ENCODE measurements around the gene TLE4. TPM values are rescaled to one million over a fixed set of nuclear protein-coding genes. Genes with fewer than 3 reads are reported as not detected.

Gene TLE4
- total RNA-seq, 1 experiment from 2014 or later = 8.1 TPM

- no peaks in the 10 kb centered on the region for H3K36me3 Mint-ChIP-seq (ENCODE audit: insufficient read depth, unreplicated experiment)
- H3K27me3 ChIP-seq (replicated peaks; ENCODE audit: control insufficient read depth, insufficient read depth, low read length) = no peaks in the 10 kb centered on the region
- no peaks in the 10 kb centered on the region for H3K27me3 Mint-ChIP-seq (ENCODE audit: insufficient read depth, unreplicated experiment)
- no peaks in the 10 kb centered on the region for H3K36me3 ChIP-seq (ENCODE audit: control insufficient read depth, insufficient read depth, low read length)
- CTCF ChIA-PET = no interaction called here
- no peak for TF ChIP-seq CTCF (IDR thresholded peaks at IDR 0.05; ENCODE audit: insufficient read depth in 1 of 2, low read depth in 1 of 2, low read length in 1 of 2, severe bottlenecking in 1 of 2, unreplicated experiment in 1 of 2)
- no peaks in the 10 kb centered on the region for H3K4me1 ChIP-seq
- no TSS peak for BruUV-seq (replicated peaks)
- no peak overlapping the region for H3K4me3 Mint-ChIP-seq (ENCODE audit: unreplicated experiment)
- H3K9me3 Mint-ChIP-seq (ENCODE audit: unreplicated experiment) = no peaks in the 10 kb centered on the region
- POLR2A ChIA-PET = no interaction called here
- no peaks in the 10 kb centered on the region for H3K9me3 ChIP-seq
- H3K4me3 ChIP-seq (ENCODE audit: low read depth, low read length) = no peak overlapping the region
- H3K4me1 Mint-ChIP-seq (ENCODE audit: low read depth, unreplicated experiment) = no peaks in the 10 kb centered on the region
- DNase-seq = no peak
- no peak overlapping the region for H3K27ac Mint-ChIP-seq (ENCODE audit: unreplicated experiment)
- intact Hi-C loops (cut with micrococcal nuclease; ENCODE audit: unreplicated experiment) = no loop called here
Measured at GRCh38 chr9:79644048-79644447, 72.3 kb downstream of the TLE4 start.

GRCh38 chr9:79644601-79645000 is 72.8 kb downstream of the TLE4 start:
- POLR2A ChIA-PET = no interaction called here
- intact Hi-C loops (cut with micrococcal nuclease; ENCODE audit: unreplicated experiment) = no loop called here

GRCh38 chr9:79645110-79645509 is 73.3 kb downstream of the TLE4 start:
- intact Hi-C loops (cut with micrococcal nuclease; ENCODE audit: unreplicated experiment) = no loop called here
- H3K4me3 ChIP-seq (ENCODE audit: low read depth, low read length) = no peak overlapping the region
- Mint-ChIP-seq H3K36me3 (ENCODE audit: insufficient read depth, unreplicated experiment) (no peaks in the 10 kb centered on the region), H3K27ac (ENCODE audit: unreplicated experiment) (no peak overlapping the region), H3K4me3 (ENCODE audit: unreplicated experiment) (no peak overlapping the region), H3K9me3 (ENCODE audit: unreplicated experiment) (no peaks in the 10 kb centered on the region), H3K27me3 (ENCODE audit: insufficient read depth, unreplicated experiment) (no peaks in the 10 kb centered on the region), H3K4me1 (ENCODE audit: low read depth, unreplicated experiment) (no peaks in the 10 kb centered on the region)
- POLR2A ChIA-PET = interaction anchor here (0.7 kb wide), 1 partner anchor 72 kb away, joined by 3 read pairs; no protein-coding TSS in a partner anchor
- no peaks in the 10 kb centered on the region for H3K4me1 ChIP-seq
- TF ChIP-seq CTCF (IDR thresholded peaks at IDR 0.05; ENCODE audit: insufficient read depth in 1 of 2, low read depth in 1 of 2, low read length in 1 of 2, severe bottlenecking in 1 of 2, unreplicated experiment in 1 of 2) = no peak
- no peaks in the 10 kb centered on the region for H3K9me3 ChIP-seq
- CTCF ChIA-PET = no interaction called here
- H3K36me3 ChIP-seq (ENCODE audit: control insufficient read depth, insufficient read depth, low read length) = no peaks in the 10 kb centered on the region
- no peak for DNase-seq
- H3K27me3 ChIP-seq (replicated peaks; ENCODE audit: control insufficient read depth, insufficient read depth, low read length) = no peaks in the 10 kb centered on the region
- no TSS peak for BruUV-seq (replicated peaks)

More at GRCh38 chr9:79644601-79645000, 72.8 kb downstream of the TLE4 start:
- CTCF ChIA-PET = no interaction called here
- Histone ChIP-seq H3K36me3 (ENCODE audit: control insufficient read depth, insufficient read depth, low read length) (no peaks in the 10 kb centered on the region), H3K9me3 (no peaks in the 10 kb centered on the region), H3K4me1 (no peaks in the 10 kb centered on the region), H3K4me3 (ENCODE audit: low read depth, low read length) (no peak overlapping the region), H3K27me3 (replicated peaks; ENCODE audit: control insufficient read depth, insufficient read depth, low read length) (no peaks in the 10 kb centered on the region)
- Mint-ChIP-seq H3K4me3 (ENCODE audit: unreplicated experiment) (no peak overlapping the region), H3K27ac (ENCODE audit: unreplicated experiment) (no peak overlapping the region), H3K36me3 (ENCODE audit: insufficient read depth, unreplicated experiment) (no peaks in the 10 kb centered on the region), H3K9me3 (ENCODE audit: unreplicated experiment) (no peaks in the 10 kb centered on the region), H3K27me3 (ENCODE audit: insufficient read depth, unreplicated experiment) (no peaks in the 10 kb centered on the region), H3K4me1 (ENCODE audit: low read depth, unreplicated experiment) (no peaks in the 10 kb centered on the region)
- no peak for TF ChIP-seq CTCF (IDR thresholded peaks at IDR 0.05; ENCODE audit: insufficient read depth in 1 of 2, low read depth in 1 of 2, low read length in 1 of 2, severe bottlenecking in 1 of 2, unreplicated experiment in 1 of 2)
- BruUV-seq (replicated peaks) = no TSS peak
- DNase-seq = no peak
